Measurements from ENCODE around the gene TESK1. TPM values are rescaled to one million over a fixed set of nuclear protein-coding genes. Genes with fewer than 3 reads are reported as not detected.

The TESK1 gene
- total and polyA plus RNA-seq, 4 donors, result 3.7 to 12.5 (median 6.8) TPM

- Histone ChIP-seq H3K4me1 (ENCODE audit: control insufficient read depth in 4 of 4, insufficient read depth in 4 of 4, low read length in 3 of 4) (no peaks in the 10 kb centered on the region), H3K4me3 (ENCODE audit: low read depth in 1 of 3, low read length in 3 of 3) (no peak overlapping the region), H3K9ac (ENCODE audit: low read depth in 1 of 2, low read length in 2 of 2) (no peak overlapping the region), H3K27ac (ENCODE audit: low read depth in 1 of 2, low read length in 2 of 2) (no peak overlapping the region), H3K27me3 (ENCODE audit: control insufficient read depth in 4 of 4, insufficient read depth in 4 of 4, low read length in 3 of 4) (no peaks in the 10 kb centered on the region), H3K9me3 (ENCODE audit: control insufficient read depth in 4 of 4, low read length in 3 of 4) (no peaks in the 10 kb centered on the region), H3K36me3 (ENCODE audit: control insufficient read depth in 4 of 4, insufficient read depth in 3 of 4, low read depth in 1 of 4, low read length in 3 of 4) (no peaks in the 10 kb centered on the region)
- 93% methylated on average over 2 of the region's 2 CpGs for WGBS
- TF ChIP-seq RAD21 (IDR thresholded peaks at IDR 0.05), result no peak
- no peak for TF ChIP-seq EGR1 (IDR thresholded peaks at IDR 0.05; ENCODE audit: low read depth in 2 of 2)
- no peak for TF ChIP-seq GABPA (IDR thresholded peaks at IDR 0.05 in 1 of 2, conservative IDR thresholded peaks at IDR 0.05 in 1 of 2)
- no peak for TF ChIP-seq TAF1 (conservative IDR thresholded peaks at IDR 0.05)
- TF ChIP-seq FOXA1 (IDR thresholded peaks at IDR 0.05), result no peak
- no peak for TF ChIP-seq CTCF (IDR thresholded peaks at IDR 0.05; ENCODE audit: low read depth, low read length, missing input control)
- TF ChIP-seq ATF3 (IDR thresholded peaks at IDR 0.05), result no peak
- no peak for DNase-seq (ENCODE audit: low spot score)
Observed at GRCh38 chr9:35627575-35627974, 22.5 kb downstream of the TESK1 start.

- TF ChIP-seq REST (IDR thresholded peaks at IDR 0.05) (no peak), CTCF (IDR thresholded peaks at IDR 0.05; ENCODE audit: low read depth, low read length, missing input control) (no peak), RXRA (IDR thresholded peaks at IDR 0.05) (no peak), NR2F2 (IDR thresholded peaks at IDR 0.05) (no peak), HNF4A (conservative IDR thresholded peaks at IDR 0.05) (no peak), MAX (IDR thresholded peaks at IDR 0.05) (no peak), HNF4G (IDR thresholded peaks at IDR 0.05) (no peak), GABPA (IDR thresholded peaks at IDR 0.05 in 1 of 2, conservative IDR thresholded peaks at IDR 0.05 in 1 of 2) (no peak)
- Histone ChIP-seq H3K36me3 (ENCODE audit: control insufficient read depth in 4 of 4, insufficient read depth in 3 of 4, low read depth in 1 of 4, low read length in 3 of 4) (no peaks in the 10 kb centered on the region), H3K9me3 (ENCODE audit: control insufficient read depth in 4 of 4, low read length in 3 of 4) (no peaks in the 10 kb centered on the region), H3K9ac (ENCODE audit: low read depth in 1 of 2, low read length in 2 of 2) (no peak overlapping the region), H3K27ac (ENCODE audit: low read depth in 1 of 2, low read length in 2 of 2) (no peak overlapping the region), H3K27me3 (ENCODE audit: control insufficient read depth in 4 of 4, insufficient read depth in 4 of 4, low read length in 3 of 4) (no peaks in the 10 kb centered on the region), H3K4me1 (ENCODE audit: control insufficient read depth in 4 of 4, insufficient read depth in 4 of 4, low read length in 3 of 4) (no peaks in the 10 kb centered on the region), H3K4me3 (ENCODE audit: low read depth in 1 of 3, low read length in 3 of 3) (no peak overlapping the region)
- no peak for DNase-seq (ENCODE audit: low spot score)
- WGBS, result 97% methylated on average over 6 of the region's 6 CpGs
Observed at GRCh38 chr9:35628389-35628991, 23.4 kb downstream of the TESK1 start.
